ENCODE data around the gene NYAP2. TPM values are rescaled to one million over a fixed set of nuclear protein-coding genes. Genes with fewer than 3 reads are reported as not detected.

The NYAP2 gene
- total and polyA plus RNA-seq, 2 of the 4 experiments (the other 2 are of a cell fraction) = not detected

- in situ Hi-C loops (cut with MboI; ENCODE audit: low sequenced_read_pairs) (no loop called here), intact Hi-C loops (cut with micrococcal nuclease) (no loop called here), dilution Hi-C loops (cut with HindIII; ENCODE audit: low sequenced_read_pairs, unreplicated experiment) (no loop called here)
- no TSS peak for BruUV-seq (replicated peaks)
- DNase-seq = no peak
- no peak for ATAC-seq (ENCODE audit: low read depth)
- Histone ChIP-seq H3K9me3 (ENCODE audit: control insufficient read depth, insufficient read depth, low read length) (no peaks in the 10 kb centered on the region), H3K23ac (ENCODE audit: low read depth, low read length) (no peak overlapping the region), H3K27me3 (ENCODE audit: control insufficient read depth, insufficient read depth, low read length) (no peaks in the 10 kb centered on the region; the same call in 1 of the 2 replicates), H4K8ac (ENCODE audit: low read depth in 2 of 2, low read length in 2 of 2) (no peak overlapping the region), H2BK5ac (ENCODE audit: low read depth, low read length, poor library complexity, severe bottlenecking) (no peak overlapping the region), H3K27ac (ENCODE audit: insufficient read depth, low read length) (no peak overlapping the region), H2BK20ac (ENCODE audit: low read depth, low read length) (no peak overlapping the region), H2BK120ac (ENCODE audit: low read depth, low read length) (no peak overlapping the region), H3K4me3 (ENCODE audit: insufficient read depth, low read depth, low read length) (no peak overlapping the region), H4K91ac (ENCODE audit: insufficient read depth, low read depth, low read length) (no peak overlapping the region), H2AFZ (replicated peaks; ENCODE audit: low read length, poor library complexity) (no peak overlapping the region), H3K9me1 (ENCODE audit: insufficient read depth, low read length) (no peaks in the 10 kb centered on the region), H3K4ac (ENCODE audit: low read depth, low read length) (no peak overlapping the region), H3K18ac (ENCODE audit: low read depth, low read length) (no peak overlapping the region), H2AK9ac (replicated peaks; ENCODE audit: low read depth, low read length, poor library complexity) (no peak overlapping the region), H3K79me1 (ENCODE audit: low read depth in 1 of 2, low read length in 2 of 2) (no peaks in the 10 kb centered on the region), H3K9ac (ENCODE audit: low read depth, low read length) (no peak overlapping the region), H2BK15ac (ENCODE audit: low read depth, low read length) (no peak overlapping the region), H4K5ac (ENCODE audit: low read depth, low read length) (no peak overlapping the region), H3K36me3 (ENCODE audit: control insufficient read depth, insufficient read depth, low read length) (no peaks in the 10 kb centered on the region), H2AK5ac (ENCODE audit: low read depth, low read length) (no peak overlapping the region), H3K14ac (replicated peaks; ENCODE audit: low read depth, low read length) (no peak overlapping the region), H3K4me2 (ENCODE audit: low read depth, low read length) (no peak overlapping the region), H3K4me1 (ENCODE audit: control insufficient read depth, insufficient read depth, low read length) (no peaks in the 10 kb centered on the region), H3K56ac (ENCODE audit: extremely low read depth, insufficient read depth, low read length) (no peak overlapping the region), H4K20me1 (ENCODE audit: insufficient read depth, low read length) (no peaks in the 10 kb centered on the region)
- TF ChIP-seq RCOR1 (IDR thresholded peaks at IDR 0.05; ENCODE audit: insufficient replicate concordance, low read length) = no peak
- no peak for TF ChIP-seq CTCF (conservative IDR thresholded peaks at IDR 0.05; ENCODE audit: low read depth, low read length)
- TF ChIP-seq CEBPB (IDR thresholded peaks at IDR 0.05; ENCODE audit: low read depth, low read length) = no peak
- no peak for TF ChIP-seq ELK1 (IDR thresholded peaks at IDR 0.05; ENCODE audit: borderline replicate concordance, low read depth, low read length)
- no peak for TF ChIP-seq BHLHE40 (IDR thresholded peaks at IDR 0.05; ENCODE audit: low read depth, low read length)
- no peak for TF ChIP-seq MAFK (IDR thresholded peaks at IDR 0.05; ENCODE audit: low read depth, low read length)
- TF ChIP-seq CHD1 (IDR thresholded peaks at IDR 0.05; ENCODE audit: low read depth, low read length) = no peak
- no peak for TF ChIP-seq NFE2L2 (IDR thresholded peaks at IDR 0.05; ENCODE audit: low read depth, low read length)
- TF ChIP-seq MAZ (IDR thresholded peaks at IDR 0.05; ENCODE audit: borderline replicate concordance, low read depth, low read length) = no peak
- TF ChIP-seq RAD21 (IDR thresholded peaks at IDR 0.05; ENCODE audit: low read length) = no peak
- TF ChIP-seq MXI1 (IDR thresholded peaks at IDR 0.05; ENCODE audit: borderline replicate concordance, low read depth, low read length) = no peak
- no peak for TF ChIP-seq SMC3 (IDR thresholded peaks at IDR 0.05; ENCODE audit: low read depth, low read length)
- no peak for TF ChIP-seq USF2 (IDR thresholded peaks at IDR 0.05; ENCODE audit: low read depth, low read length)
- no peak for TF ChIP-seq POLR2A (IDR thresholded peaks at IDR 0.05; ENCODE audit: low read depth, low read length)
- TF ChIP-seq RFX5 (IDR thresholded peaks at IDR 0.05; ENCODE audit: low read depth, low read length) = no peak
- TF ChIP-seq FOS (IDR thresholded peaks at IDR 0.05; ENCODE audit: low read depth, low read length) = no peak
- CTCF ChIA-PET = interaction anchor here (1.1 kb wide), 1 partner anchor 56 kb away, joined by 3 read pairs; no protein-coding TSS in a partner anchor
- POLR2A ChIA-PET (ENCODE audit: unreplicated experiment) = no interaction called here
- no CpG with 5 or more reads among the region's 3 CpGs for WGBS, 2 experiments (ENCODE audit: extremely low coverage in 2 of 2, insufficient read length in 1 of 2)
Observed at GRCh38 chr2:225615514-225615913, 216.0 kb downstream of the NYAP2 start.
